CD4-positive, CD25-positive, alpha-beta regulatory T cell (primary cell): ENCODE data around the gene DGKG. TPM values are rescaled to one million over a fixed set of nuclear protein-coding genes. Genes with fewer than 3 reads are reported as not detected.

Experiments
- ATAC-seq, 2 donors: fragments of 150-1000 bp; cut with Tn5 transposase; one replicate each; pipeline ENCODE4 v1.10.0; 2021; ENCODE audit warnings: low read depth in 2 of 2, moderate number of reproducible peaks in 2 of 2, moderate library complexity in 1 of 2
- DNase-seq, 3 donors: peaks; one replicate each; pipeline versions ENCODE4 v3.0.0 to v3.0.0-alpha.2; 2012 to 2022; ENCODE audit warnings: mixed read lengths in 1 of 3
- H3K27ac ChIP-seq: one replicate; pipeline ENCODE4 v1.7.0; 2013; ENCODE audit warnings: mild to moderate bottlenecking, low read length; ENCODE audit not compliant: insufficient read depth, poor library complexity, severe bottlenecking
- H3K27me3 ChIP-seq: one replicate; pipeline ENCODE4 v1.7.0; 2013; ENCODE audit warnings: low read length; ENCODE audit not compliant: control insufficient read depth, insufficient read depth
- H3K36me3 ChIP-seq: one replicate; pipeline ENCODE4 v1.7.0; 2013; ENCODE audit warnings: mild to moderate bottlenecking, low read length, moderate library complexity; ENCODE audit not compliant: control insufficient read depth, insufficient read depth
- H3K4me1 ChIP-seq: 2 replicates; pipeline ENCODE4 v1.7.0; 2013; ENCODE audit warnings: mild to moderate bottlenecking, low read length; ENCODE audit not compliant: insufficient read depth, control insufficient read depth, poor library complexity, severe bottlenecking
- H3K4me3 ChIP-seq: one replicate; pipeline ENCODE4 v1.7.0; 2013; ENCODE audit warnings: low read depth, mild to moderate bottlenecking, low read length, moderate library complexity
- H3K9me3 ChIP-seq, 2 experiments: 1 replicate in 1 of 2; 2 replicates in 1 of 2; pipeline ENCODE4 v1.7.0; 2013; ENCODE audit warnings: low read length in 2 of 2, mild to moderate bottlenecking in 1 of 2, moderate library complexity in 1 of 2; ENCODE audit not compliant: control insufficient read depth in 2 of 2
- H3K27ac Mint-ChIP-seq, 3 donors: one replicate each; pipeline ENCODE4 v1.8.0; 2020 to 2022; ENCODE audit warnings: mild to moderate bottlenecking in 3 of 3, mixed read lengths in 3 of 3, moderate library complexity in 2 of 3
- H3K27me3 Mint-ChIP-seq: one replicate; pipeline ENCODE4 v1.8.0; 2022; ENCODE audit warnings: mild to moderate bottlenecking, mixed read lengths
- H3K36me3 Mint-ChIP-seq: one replicate; pipeline ENCODE4 v1.8.0; 2020; ENCODE audit warnings: mixed read lengths
- H3K4me1 Mint-ChIP-seq, 4 donors: one replicate each; pipeline ENCODE4 v1.8.0; 2020 to 2022; ENCODE audit warnings: mixed read lengths in 4 of 4, mild to moderate bottlenecking in 1 of 4
- H3K4me3 Mint-ChIP-seq, 4 donors: one replicate each; pipeline ENCODE4 v1.8.0; 2020 to 2022; ENCODE audit warnings: mild to moderate bottlenecking in 4 of 4, mixed read lengths in 4 of 4, moderate library complexity in 3 of 4
- H3K9me3 Mint-ChIP-seq, 7 donors: one replicate each; pipeline ENCODE4 v1.8.0; 2020 to 2022; ENCODE audit warnings: mixed read lengths in 7 of 7, mild to moderate bottlenecking in 3 of 7, moderate library complexity in 2 of 7
- polyA plus RNA-seq, 4 donors: library from polyadenylated mRNA; unstranded; fragments of 300-500 nt; fragmentation: Illumina TruSeq; gene quantifications; one replicate each; pipeline ENCODE4 v1.2.3, GENCODE V29; 2021
- total RNA-seq: library from RNA; stranded (reverse); gene quantifications from one replicate; pipeline ENCODE4 v1.2.3, GENCODE V29; 2022

Gene DGKG
- total and polyA plus RNA-seq, 5 donors from 2014 or later: 0.81 TPM; not detected in 4

- Mint-ChIP-seq H3K9me3 (peaks cover 0 to 2% (median 0%) of the 10 kb centered on the region in 7 donors), H3K4me3 (no peak overlapping the region), H3K36me3 (no peaks in the 10 kb centered on the region), H3K4me1 (no peaks in the 10 kb centered on the region), H3K27ac (no peak overlapping the region), H3K27me3 (no peaks in the 10 kb centered on the region)
- Histone ChIP-seq H3K4me3 (no peak overlapping the region), H3K36me3 (no peaks in the 10 kb centered on the region), H3K9me3 (no peaks in the 10 kb centered on the region), H3K27ac (no peak overlapping the region), H3K27me3 (peaks cover 2% of the 10 kb centered on the region), H3K4me1 (no peaks in the 10 kb centered on the region)
- ATAC-seq (no peak), DNase-seq (no peak)
Observed at GRCh38 chr3:186298876-186299275, 63.2 kb downstream of the DGKG start.

GRCh38 chr3:186290796-186291195, 71.2 kb downstream of the DGKG start:
- H3K4me3 ChIP-seq: no peak overlapping the region
- H3K27me3 ChIP-seq: peaks cover 3% of the 10 kb centered on the region
- Mint-ChIP-seq H3K27me3 (no peaks in the 10 kb centered on the region), H3K4me1 (no peaks in the 10 kb centered on the region), H3K27ac (no peak overlapping the region), H3K9me3 (no peaks in the 10 kb centered on the region), H3K36me3 (no peaks in the 10 kb centered on the region), H3K4me3 (no peak overlapping the region)
- no peaks in the 10 kb centered on the region for H3K9me3 ChIP-seq
- DNase-seq: no peak
- no peak overlapping the region for H3K27ac ChIP-seq
- no peaks in the 10 kb centered on the region for H3K36me3 ChIP-seq
- ATAC-seq: no peak
- H3K4me1 ChIP-seq: no peaks in the 10 kb centered on the region

DNA sequence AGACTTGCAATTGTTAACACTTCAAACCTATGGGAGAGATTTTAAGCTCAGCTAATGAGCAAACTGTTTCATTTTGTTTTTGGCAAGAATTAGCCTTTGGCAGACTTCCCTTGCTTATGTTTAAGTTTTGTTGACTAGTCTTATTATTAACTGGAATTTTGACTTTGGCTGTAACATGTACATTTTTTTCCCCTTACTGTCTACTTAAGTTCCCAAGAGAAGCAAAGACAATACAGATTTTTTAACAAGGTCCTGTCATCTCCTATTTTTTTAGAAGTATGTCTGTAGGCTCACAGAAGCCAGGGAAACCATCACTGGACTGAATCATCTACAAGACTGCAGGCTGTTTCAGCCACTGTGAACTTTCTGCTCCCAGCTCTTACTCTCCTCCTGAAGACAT, 74.3 kb downstream of the DGKG start:
- Mint-ChIP-seq H3K4me3 (no peak overlapping the region), H3K36me3 (no peaks in the 10 kb centered on the region), H3K4me1 (no peaks in the 10 kb centered on the region), H3K9me3 (no peaks in the 10 kb centered on the region), H3K27ac (no peak overlapping the region), H3K27me3 (no peaks in the 10 kb centered on the region)
- Histone ChIP-seq H3K9me3 (no peaks in the 10 kb centered on the region), H3K36me3 (no peaks in the 10 kb centered on the region), H3K4me3 (no peak overlapping the region), H3K4me1 (no peaks in the 10 kb centered on the region), H3K27ac (no peak overlapping the region), H3K27me3 (peaks cover 3% of the 10 kb centered on the region)
- no peak for ATAC-seq
- DNase-seq: no peak

DNA sequence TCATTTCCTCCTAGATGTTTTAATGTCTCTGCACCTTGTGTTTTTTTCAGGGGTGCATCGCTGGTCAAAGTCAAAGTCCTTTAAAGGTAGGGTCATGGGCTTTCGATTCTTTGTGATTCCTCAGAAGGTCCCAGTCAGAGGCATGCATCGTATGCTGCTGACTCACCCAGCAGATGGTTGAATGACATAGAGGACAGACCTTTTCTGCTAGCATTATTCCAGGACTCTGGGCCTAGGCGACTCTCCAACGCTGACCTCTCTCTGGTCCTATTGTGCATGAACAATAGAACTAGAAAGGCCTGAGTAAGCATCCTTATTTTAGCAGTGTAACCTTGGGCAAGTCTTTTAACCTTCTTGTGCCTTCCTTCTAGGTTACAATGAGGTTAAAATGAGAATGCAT, 75.9 kb downstream of the DGKG start:
- H3K4me3 Mint-ChIP-seq: no peak overlapping the region
- ATAC-seq (no peak), DNase-seq (no peak)
- no peaks in the 10 kb centered on the region for H3K4me1 Mint-ChIP-seq
- Histone ChIP-seq H3K9me3 (no peaks in the 10 kb centered on the region), H3K27me3 (peaks cover 3% of the 10 kb centered on the region), H3K4me3 (no peak overlapping the region), H3K36me3 (no peaks in the 10 kb centered on the region), H3K27ac (no peak overlapping the region), H3K4me1 (no peaks in the 10 kb centered on the region)
- H3K27me3 Mint-ChIP-seq: no peaks in the 10 kb centered on the region
- H3K9me3 Mint-ChIP-seq: no peaks in the 10 kb centered on the region
- no peak overlapping the region for H3K27ac Mint-ChIP-seq
- no peaks in the 10 kb centered on the region for H3K36me3 Mint-ChIP-seq

- H3K27ac ChIP-seq: no peak overlapping the region
- H3K4me1 Mint-ChIP-seq: no peaks in the 10 kb centered on the region
- no peaks in the 10 kb centered on the region for H3K4me1 ChIP-seq
- no peak overlapping the region for H3K27ac Mint-ChIP-seq
- no peaks in the 10 kb centered on the region for H3K9me3 ChIP-seq
- H3K9me3 Mint-ChIP-seq: peaks cover 0 to 2% (median 0%) of the 10 kb centered on the region in 7 donors
- H3K36me3 Mint-ChIP-seq: no peaks in the 10 kb centered on the region
- ATAC-seq: no peak
- H3K27me3 Mint-ChIP-seq: no peaks in the 10 kb centered on the region
- H3K4me3 Mint-ChIP-seq: no peak overlapping the region
- no peaks in the 10 kb centered on the region for H3K27me3 ChIP-seq
- no peak overlapping the region for H3K4me3 ChIP-seq
- no peak for DNase-seq
- no peaks in the 10 kb centered on the region for H3K36me3 ChIP-seq
Observed at GRCh38 chr3:186284661-186285060, 77.4 kb downstream of the DGKG start.

DNA sequence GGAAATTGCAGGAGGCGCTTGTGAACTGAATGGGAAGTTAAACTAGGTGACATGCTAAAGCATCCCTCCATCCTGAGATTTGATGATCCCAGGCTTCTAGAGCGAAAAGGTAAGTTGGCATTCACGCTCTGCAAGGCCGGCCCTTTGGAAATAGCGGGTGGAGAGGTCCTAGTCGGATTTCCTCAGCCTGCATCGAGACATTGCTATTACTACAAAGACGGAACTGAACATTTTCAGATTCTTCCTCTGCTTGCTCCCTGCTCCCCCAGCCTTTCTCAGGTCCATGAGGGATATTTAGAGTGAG, 77.7 kb downstream of the DGKG start:
- no peaks in the 10 kb centered on the region for H3K4me1 Mint-ChIP-seq
- no peaks in the 10 kb centered on the region for H3K36me3 ChIP-seq

DNA sequence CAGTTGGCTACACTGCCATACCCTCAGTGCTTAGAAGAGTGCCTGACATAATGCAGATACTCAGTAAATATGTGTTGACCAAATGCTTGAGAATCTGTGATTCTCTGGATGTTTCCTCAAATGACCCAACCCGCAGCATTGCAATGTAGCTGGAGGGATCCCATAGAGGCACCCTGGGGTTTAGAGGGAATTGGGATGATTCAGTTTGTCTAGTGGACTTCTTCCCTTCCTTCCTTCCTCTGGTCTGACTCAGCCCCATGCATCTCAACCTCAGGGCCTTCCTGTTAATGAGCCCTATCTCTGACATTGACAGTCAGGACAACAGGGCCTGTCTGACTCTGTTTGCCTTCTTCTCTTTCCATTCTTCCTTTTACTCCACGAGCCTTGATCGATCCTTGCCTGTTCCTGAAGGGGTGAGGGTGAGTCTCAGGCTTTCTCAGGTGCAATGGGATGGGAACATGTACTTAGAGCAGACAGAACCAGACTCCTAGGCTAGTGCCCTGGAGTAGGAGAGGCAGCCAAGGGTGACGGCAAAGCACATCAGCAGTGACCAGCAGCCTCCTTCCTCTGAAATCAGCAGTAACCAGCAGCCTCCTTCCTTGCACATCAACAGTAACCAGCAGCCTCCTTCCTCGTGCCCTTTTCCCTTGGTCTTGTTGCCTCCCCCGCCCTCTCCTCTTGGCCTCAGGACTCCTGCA, 78.2 kb downstream of the DGKG start:
- no peaks in the 10 kb centered on the region for H3K27me3 ChIP-seq
- H3K4me3 Mint-ChIP-seq: no peak overlapping the region
- no peak overlapping the region for H3K27ac Mint-ChIP-seq
- H3K9me3 Mint-ChIP-seq: peaks cover 0 to 2% (median 0%) of the 10 kb centered on the region in 7 donors
- no peaks in the 10 kb centered on the region for H3K36me3 Mint-ChIP-seq
- no peaks in the 10 kb centered on the region for H3K4me1 ChIP-seq
- no peaks in the 10 kb centered on the region for H3K9me3 ChIP-seq
- DNase-seq (no peak), ATAC-seq (no peak)
- no peaks in the 10 kb centered on the region for H3K36me3 ChIP-seq
- no peak overlapping the region for H3K4me3 ChIP-seq
- no peak overlapping the region for H3K27ac ChIP-seq
- H3K4me1 Mint-ChIP-seq: no peaks in the 10 kb centered on the region
- peaks cover 7% of the 10 kb centered on the region for H3K27me3 Mint-ChIP-seq

More for the DNA sequence above, 77.7 kb downstream of the DGKG start:
- Mint-ChIP-seq H3K27ac (no peak overlapping the region), H3K36me3 (no peaks in the 10 kb centered on the region), H3K27me3 (peaks cover 2% of the 10 kb centered on the region), H3K9me3 (peaks cover 0 to 2% (median 0%) of the 10 kb centered on the region in 7 donors), H3K4me3 (no peak overlapping the region)
- Histone ChIP-seq H3K4me1 (no peaks in the 10 kb centered on the region), H3K27ac (no peak overlapping the region), H3K27me3 (no peaks in the 10 kb centered on the region), H3K4me3 (no peak overlapping the region), H3K9me3 (no peaks in the 10 kb centered on the region)
- no peak for ATAC-seq
- DNase-seq: no peak

DNA sequence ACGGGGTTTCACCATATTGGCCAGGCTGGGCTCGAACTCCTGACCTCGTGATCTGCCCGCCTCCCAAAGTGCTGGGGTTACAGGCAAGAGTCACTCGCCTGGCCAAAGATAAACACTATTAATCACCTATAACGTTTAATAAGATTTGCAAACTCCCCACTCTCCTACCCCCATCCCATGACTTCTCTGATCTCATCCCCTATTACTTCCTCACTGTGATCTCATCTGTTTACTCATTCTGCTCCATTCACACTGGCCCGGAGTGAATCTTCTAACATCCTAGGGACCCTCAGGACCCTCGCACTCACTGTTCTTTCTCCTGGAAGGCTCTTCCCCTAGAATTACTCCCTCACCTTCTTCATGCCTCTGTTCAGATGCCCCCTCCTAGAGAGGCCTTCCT, 78.9 kb downstream of the DGKG start:
- H3K4me3 Mint-ChIP-seq: no peak overlapping the region
- peaks cover 9% of the 10 kb centered on the region for H3K27me3 Mint-ChIP-seq
- no peak for ATAC-seq
- H3K27me3 ChIP-seq: no peaks in the 10 kb centered on the region
- H3K27ac ChIP-seq: no peak overlapping the region
- H3K9me3 Mint-ChIP-seq: peaks cover 0 to 2% (median 0%) of the 10 kb centered on the region in 7 donors
- no peaks in the 10 kb centered on the region for H3K4me1 ChIP-seq
- H3K27ac Mint-ChIP-seq: no peak overlapping the region
- H3K4me3 ChIP-seq: no peak overlapping the region
- H3K9me3 ChIP-seq: no peaks in the 10 kb centered on the region
- no peaks in the 10 kb centered on the region for H3K36me3 ChIP-seq
- no peaks in the 10 kb centered on the region for H3K4me1 Mint-ChIP-seq
- DNase-seq: no peak
- no peaks in the 10 kb centered on the region for H3K36me3 Mint-ChIP-seq
